Smooth muscle cell (in vitro differentiated cells): ENCODE data around the gene CCDC80. TPM values are rescaled to one million over a fixed set of nuclear protein-coding genes. Genes with fewer than 3 reads are reported as not detected.

Experiments used
- DNase-seq: peaks from one replicate; lab custom pipeline; 2025; ENCODE audit not compliant: unreplicated experiment; lab: John Stamatoyannopoulos, UW
- H2AFZ ChIP-seq: fragments of 200-600 bp; sonication (generic); 2 replicates; pipeline ENCODE4 v1.6.0; 2016; ENCODE audit warnings: antibody characterized with exemption, low read depth, mild to moderate bottlenecking
- H3F3A ChIP-seq: fragments of 200-600 bp; sonication (generic); 2 replicates; pipeline ENCODE4 v1.6.0; 2017; ENCODE audit warnings: antibody characterized with exemption, low read depth
- H3K27ac ChIP-seq: fragments of 200-600 bp; sonication (generic); 2 replicates; pipeline ENCODE4 v1.5.1; 2016; ENCODE audit warnings: low read depth, mild to moderate bottlenecking
- H3K27me3 ChIP-seq: fragments of 200-600 bp; sonication (generic); 2 replicates; pipeline ENCODE4 v1.6.1; 2016; ENCODE audit warnings: low read depth, mild to moderate bottlenecking
- H3K36me3 ChIP-seq: fragments of 200-600 bp; sonication (generic); 2 replicates; pipeline ENCODE4 v1.5.1; 2016; ENCODE audit warnings: low read depth
- H3K4me1 ChIP-seq: fragments of 200-600 bp; sonication (generic); 2 replicates; pipeline ENCODE4 v1.5.1; 2016; ENCODE audit warnings: low read depth
- H3K4me2 ChIP-seq: fragments of 200-600 bp; sonication (generic); 2 replicates; pipeline ENCODE4 v1.6.0; 2016; ENCODE audit warnings: mild to moderate bottlenecking
- H3K4me3 ChIP-seq: fragments of 200-600 bp; sonication (generic); 2 replicates; pipeline ENCODE4 v1.5.1; 2016; ENCODE audit warnings: mild to moderate bottlenecking
- H3K79me2 ChIP-seq: fragments of 200-600 bp; sonication (generic); 2 replicates; pipeline ENCODE4 v1.6.0; 2016; ENCODE audit warnings: low read depth, mild to moderate bottlenecking
- H3K9ac ChIP-seq: fragments of 200-600 bp; sonication (generic); 2 replicates; pipeline ENCODE4 v1.6.0; 2016; ENCODE audit warnings: low read depth
- H3K9me3 ChIP-seq: fragments of 200-600 bp; sonication (generic); replicated peaks from 2 replicates; pipeline ENCODE4 v1.5.1; 2016; ENCODE audit warnings: low read depth
- H4K20me1 ChIP-seq: fragments of 200-600 bp; sonication (generic); 2 replicates; pipeline ENCODE4 v1.6.0; 2016; ENCODE audit warnings: low read depth
- WGBS: methylation state at CpG from one replicate; pipeline ENCODE4 v1.1.7; 2016; ENCODE audit warnings: low lambda C conversion rate; 5-methylcytosine and 5-hydroxymethylcytosine counted together
- polyA plus RNA-seq: library from polyadenylated mRNA; unstranded; fragments of >200 nt; fragmentation: Nextera tagmentation; extraction: Ambion mirVana; gene quantifications from 2 replicates; pipeline ENCODE4 v1.2.1, GENCODE V29; 2016
- total RNA-seq: library from RNA; depleted of rRNA; stranded (reverse); fragments of >200 nt; gene quantifications from 2 replicates; pipeline ENCODE4 v1.2.3, GENCODE V29; 2014
- TF ChIP-seq, protein P1 (sequence below): fragments of 200-600 bp; sonication (generic); IDR thresholded peaks from 2 replicates; pipeline ENCODE4 v1.5.1; 2017; ENCODE audit warnings: borderline replicate concordance, mild to moderate bottlenecking, antibody characterized with exemption; ENCODE audit not compliant: insufficient read depth, poor library complexity, severe bottlenecking

Gene CCDC80
- total and polyA plus RNA-seq, 2 experiments from 2014 or later = 67.9 to 159 TPM

DNA sequence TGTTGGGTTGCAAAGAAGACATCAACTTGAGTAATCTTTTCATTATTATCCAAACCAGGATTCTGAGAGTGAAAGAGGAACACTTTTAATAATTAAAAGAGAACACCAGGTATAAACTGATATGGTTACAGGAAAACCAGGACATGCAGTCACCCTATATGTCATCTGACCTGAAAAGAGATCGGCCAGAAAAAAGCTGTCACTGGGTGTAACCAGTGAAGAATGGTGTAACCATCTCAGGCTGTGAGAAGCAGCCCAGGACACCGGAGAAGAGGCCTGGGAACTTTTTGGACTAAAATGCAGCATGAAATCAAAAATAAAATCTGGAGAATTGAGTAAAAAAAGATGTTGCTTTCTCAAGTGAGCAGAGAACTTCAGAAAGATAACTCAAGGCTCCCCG, 10.1 kb upstream of the CCDC80 start:
- H3F3A ChIP-seq = peaks cover 37% of the 10 kb centered on the region
- H3K9me3 ChIP-seq = no peaks in the 10 kb centered on the region
- H3K79me2 ChIP-seq = no peaks in the 10 kb centered on the region
- peaks cover 32% of the 10 kb centered on the region for H3K4me1 ChIP-seq
- no peaks in the 10 kb centered on the region for H3K27me3 ChIP-seq
- no peaks in the 10 kb centered on the region for H4K20me1 ChIP-seq
- H3K9ac ChIP-seq = peak overlapping the region; percentile 35
- TF ChIP-seq, protein P1, sequence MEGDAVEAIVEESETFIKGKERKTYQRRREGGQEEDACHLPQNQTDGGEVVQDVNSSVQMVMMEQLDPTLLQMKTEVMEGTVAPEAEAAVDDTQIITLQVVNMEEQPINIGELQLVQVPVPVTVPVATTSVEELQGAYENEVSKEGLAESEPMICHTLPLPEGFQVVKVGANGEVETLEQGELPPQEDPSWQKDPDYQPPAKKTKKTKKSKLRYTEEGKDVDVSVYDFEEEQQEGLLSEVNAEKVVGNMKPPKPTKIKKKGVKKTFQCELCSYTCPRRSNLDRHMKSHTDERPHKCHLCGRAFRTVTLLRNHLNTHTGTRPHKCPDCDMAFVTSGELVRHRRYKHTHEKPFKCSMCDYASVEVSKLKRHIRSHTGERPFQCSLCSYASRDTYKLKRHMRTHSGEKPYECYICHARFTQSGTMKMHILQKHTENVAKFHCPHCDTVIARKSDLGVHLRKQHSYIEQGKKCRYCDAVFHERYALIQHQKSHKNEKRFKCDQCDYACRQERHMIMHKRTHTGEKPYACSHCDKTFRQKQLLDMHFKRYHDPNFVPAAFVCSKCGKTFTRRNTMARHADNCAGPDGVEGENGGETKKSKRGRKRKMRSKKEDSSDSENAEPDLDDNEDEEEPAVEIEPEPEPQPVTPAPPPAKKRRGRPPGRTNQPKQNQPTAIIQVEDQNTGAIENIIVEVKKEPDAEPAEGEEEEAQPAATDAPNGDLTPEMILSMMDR = no peak
- WGBS = 91% methylated on average over 3 of the region's 3 CpGs
- no peak overlapping the region for H2AFZ ChIP-seq
- H3K4me2 ChIP-seq = peak overlapping the region; percentile 66
- H3K4me3 ChIP-seq = no peak overlapping the region
- peak overlapping the region; percentile 98 for H3K27ac ChIP-seq
- no peaks in the 10 kb centered on the region for H3K36me3 ChIP-seq
- no peak for DNase-seq

DNA sequence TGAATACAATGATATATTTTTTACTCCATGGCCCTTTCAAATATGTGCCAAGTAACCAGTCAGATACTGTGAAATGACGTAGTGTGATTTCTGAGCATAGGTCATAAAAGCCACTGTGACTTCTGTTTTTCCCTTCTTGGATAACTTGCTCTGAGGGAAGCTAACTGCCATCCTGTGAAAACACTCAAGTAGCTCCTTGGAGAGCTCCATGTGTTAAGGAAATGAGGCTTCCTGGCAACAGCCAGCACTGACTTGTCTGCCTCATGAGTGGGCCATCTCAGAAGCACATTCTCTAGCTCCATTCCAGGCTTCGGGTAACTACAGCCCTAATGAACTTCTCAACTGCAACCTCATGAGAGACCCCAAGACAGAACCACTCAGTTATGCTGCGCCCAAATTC, 9.5 kb upstream of the CCDC80 start:
- Histone ChIP-seq H2AFZ (no peak overlapping the region), H3K79me2 (no peaks in the 10 kb centered on the region), H4K20me1 (no peaks in the 10 kb centered on the region), H3K9me3 (no peaks in the 10 kb centered on the region), H3K27ac (peak overlapping the region; percentile 98), H3K4me3 (no peak overlapping the region), H3K27me3 (no peaks in the 10 kb centered on the region), H3K36me3 (no peaks in the 10 kb centered on the region), H3K9ac (peak overlapping the region; percentile 35), H3K4me2 (peak overlapping the region; percentile 66), H3F3A (peaks cover 36% of the 10 kb centered on the region), H3K4me1 (peaks cover 32% of the 10 kb centered on the region)
- DNase-seq = no peak
- TF ChIP-seq, protein P1 = no peak
- 72% methylated on average over 3 of the region's 3 CpGs for WGBS

DNA sequence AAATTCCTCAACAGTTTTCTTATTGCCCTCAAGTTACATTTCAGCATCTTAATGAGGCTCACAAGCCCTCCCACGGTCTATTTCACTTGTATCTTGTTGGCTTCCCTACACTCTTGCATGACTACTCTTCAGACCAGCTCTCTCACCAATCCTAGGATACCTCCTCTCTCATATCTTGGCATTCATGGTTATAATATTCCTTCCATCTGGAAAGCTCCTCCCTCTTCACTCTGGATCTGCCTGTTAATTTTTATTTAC, 8.5 kb upstream of the CCDC80 start:
- peaks cover 32% of the 10 kb centered on the region for H3K4me1 ChIP-seq
- peak overlapping the region; percentile 29 for H3K4me2 ChIP-seq
- H3K4me3 ChIP-seq = no peak overlapping the region
- H3K36me3 ChIP-seq = no peaks in the 10 kb centered on the region
- DNase-seq = no peak
- no peaks in the 10 kb centered on the region for H3K27me3 ChIP-seq
- no peaks in the 10 kb centered on the region for H3K79me2 ChIP-seq
- H4K20me1 ChIP-seq = no peaks in the 10 kb centered on the region
- no peaks in the 10 kb centered on the region for H3K9me3 ChIP-seq
- TF ChIP-seq, protein P1 = no peak
- 21% methylated on average over 1 of the region's 1 CpG for WGBS
- H3K9ac ChIP-seq = no peak overlapping the region
- H2AFZ ChIP-seq = peak overlapping the region; percentile 3
- H3F3A ChIP-seq = peaks cover 28% of the 10 kb centered on the region
- H3K27ac ChIP-seq = peak overlapping the region; percentile 98

DNA sequence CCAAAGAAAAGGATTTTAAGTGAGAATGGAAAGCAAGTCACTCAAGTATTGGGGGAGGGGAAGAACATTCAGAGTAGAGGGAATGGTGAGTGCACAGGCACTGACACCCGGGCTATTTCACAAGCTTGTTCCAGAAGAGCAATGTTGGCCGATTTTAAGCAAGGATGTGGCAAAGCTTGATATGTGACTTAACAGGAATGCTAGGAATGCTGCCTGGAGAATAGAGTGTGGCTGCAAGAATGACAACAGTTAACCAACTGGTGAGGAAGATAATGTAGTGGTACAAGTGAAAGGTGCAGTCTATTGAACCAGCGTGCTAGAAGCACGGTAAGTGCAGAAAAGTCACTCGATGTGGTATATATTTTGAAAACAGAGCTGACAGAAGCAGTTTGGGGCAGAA, 6.2 kb upstream of the CCDC80 start:
- Histone ChIP-seq H3K4me3 (no peak overlapping the region), H4K20me1 (no peaks in the 10 kb centered on the region), H3K9ac (no peak overlapping the region), H3K4me2 (peak overlapping the region; percentile 72), H2AFZ (no peak overlapping the region), H3K36me3 (no peaks in the 10 kb centered on the region), H3K9me3 (no peaks in the 10 kb centered on the region), H3F3A (peaks cover 17% of the 10 kb centered on the region), H3K79me2 (no peaks in the 10 kb centered on the region), H3K27me3 (no peaks in the 10 kb centered on the region), H3K27ac (peak overlapping the region; percentile 73), H3K4me1 (peaks cover 26% of the 10 kb centered on the region)
- no peak for DNase-seq
- WGBS = 15% methylated on average over 5 of the region's 5 CpGs
- TF ChIP-seq, protein P1 = no peak
